ENCODE data around the gene RHO. TPM values are rescaled to one million over a fixed set of nuclear protein-coding genes. Genes with fewer than 3 reads are reported as not detected.

The RHO gene
- total and polyA plus RNA-seq, 4 donors, result 0.01 TPM; not detected in 3

- DNase-seq (no peak), ATAC-seq (ENCODE audit: insufficient read depth, low FRiP score) (no peak)
- Histone ChIP-seq H3K27ac (ENCODE audit: low read depth in 1 of 2, low read length in 1 of 2) (peak overlapping the region in 1 of 2 donors; percentile 4), H3K27me3 (ENCODE audit: control insufficient read depth in 3 of 3, insufficient read depth in 3 of 3, low read length in 2 of 3) (no peaks in the 10 kb centered on the region), H3K36me3 (ENCODE audit: control insufficient read depth in 4 of 4, insufficient read depth in 4 of 4, low read length in 4 of 4) (peaks cover 0 to 21% (median under 1%) of the 10 kb centered on the region in 4 donors), H3K9me3 (ENCODE audit: control insufficient read depth in 4 of 4, insufficient read depth in 3 of 4, low read length in 3 of 4) (no peaks in the 10 kb centered on the region), H3K4me1 (ENCODE audit: control insufficient read depth in 5 of 5, insufficient read depth in 5 of 5, low read length in 5 of 5) (peaks cover 0 to 46% (median 11%) of the 10 kb centered on the region in 5 donors), H3K9ac (ENCODE audit: insufficient read depth in 1 of 2, low read length in 2 of 2) (no peak overlapping the region), H3K4me3 (no peak overlapping the region)
- no peak for TF ChIP-seq CTCF (IDR thresholded peaks at IDR 0.05; ENCODE audit: control extremely low read depth, extremely low read depth)
- 73 to 81% methylated on average over 10 of the region's 10 CpGs for WGBS, 2 donors
These were observed 24.0 kb downstream of the RHO start for GRCh38 chr3:129552287-129553050.

GRCh38 chr3:129553171-129553570, 24.7 kb downstream of the RHO start:
- WGBS, 2 donors, result 73 to 77% methylated on average over 5 to 6 of the region's 6 CpGs
- Histone ChIP-seq H3K36me3 (ENCODE audit: control insufficient read depth in 4 of 4, insufficient read depth in 4 of 4, low read length in 4 of 4) (peaks cover 0 to 25% (median 6%) of the 10 kb centered on the region in 4 donors), H3K9me3 (ENCODE audit: control insufficient read depth in 4 of 4, insufficient read depth in 3 of 4, low read length in 3 of 4) (no peaks in the 10 kb centered on the region), H3K4me1 (ENCODE audit: control insufficient read depth in 5 of 5, insufficient read depth in 5 of 5, low read length in 5 of 5) (peaks cover 0 to 53% (median 18%) of the 10 kb centered on the region in 5 donors), H3K27me3 (ENCODE audit: control insufficient read depth in 3 of 3, insufficient read depth in 3 of 3, low read length in 2 of 3) (no peaks in the 10 kb centered on the region), H3K27ac (ENCODE audit: low read depth in 1 of 2, low read length in 1 of 2) (peak overlapping the region in 1 of 2 donors; percentile 4), H3K9ac (ENCODE audit: insufficient read depth in 1 of 2, low read length in 2 of 2) (no peak overlapping the region), H3K4me3 (no peak overlapping the region)
- no peak for ATAC-seq (ENCODE audit: insufficient read depth, low FRiP score)
- no peak for TF ChIP-seq CTCF (IDR thresholded peaks at IDR 0.05; ENCODE audit: control extremely low read depth, extremely low read depth)
- DNase-seq, result no peak

GRCh38 chr3:129553719-129554118, 25.3 kb downstream of the RHO start:
- Histone ChIP-seq H3K27me3 (ENCODE audit: control insufficient read depth in 3 of 3, insufficient read depth in 3 of 3, low read length in 2 of 3) (no peaks in the 10 kb centered on the region), H3K4me1 (ENCODE audit: control insufficient read depth in 5 of 5, insufficient read depth in 5 of 5, low read length in 5 of 5) (peaks cover 0 to 59% (median 19%) of the 10 kb centered on the region in 5 donors), H3K9ac (ENCODE audit: insufficient read depth in 1 of 2, low read length in 2 of 2) (no peak overlapping the region), H3K36me3 (ENCODE audit: control insufficient read depth in 4 of 4, insufficient read depth in 4 of 4, low read length in 4 of 4) (peaks cover 0 to 30% (median 9%) of the 10 kb centered on the region in 4 donors), H3K27ac (ENCODE audit: low read depth in 1 of 2, low read length in 1 of 2) (no peak overlapping the region), H3K9me3 (ENCODE audit: control insufficient read depth in 4 of 4, insufficient read depth in 3 of 4, low read length in 3 of 4) (no peaks in the 10 kb centered on the region), H3K4me3 (no peak overlapping the region)
- WGBS, 2 donors, result 30 to 40% methylated on average over 15 of the region's 15 CpGs
- no peak for TF ChIP-seq CTCF (IDR thresholded peaks at IDR 0.05; ENCODE audit: control extremely low read depth, extremely low read depth)
- ATAC-seq (ENCODE audit: insufficient read depth, low FRiP score) (no peak), DNase-seq (no peak)

Data from lung (tissue), 12 donors.